Superior temporal gyrus (tissue), 1 donor: ENCODE results near the gene FOS.

Source experiments
- DNase-seq: peaks from one replicate; pipeline ENCODE4 v3.0.0-alpha.2; 2016; ENCODE audit errors: extremely low spot score

FOS gene

DNA sequence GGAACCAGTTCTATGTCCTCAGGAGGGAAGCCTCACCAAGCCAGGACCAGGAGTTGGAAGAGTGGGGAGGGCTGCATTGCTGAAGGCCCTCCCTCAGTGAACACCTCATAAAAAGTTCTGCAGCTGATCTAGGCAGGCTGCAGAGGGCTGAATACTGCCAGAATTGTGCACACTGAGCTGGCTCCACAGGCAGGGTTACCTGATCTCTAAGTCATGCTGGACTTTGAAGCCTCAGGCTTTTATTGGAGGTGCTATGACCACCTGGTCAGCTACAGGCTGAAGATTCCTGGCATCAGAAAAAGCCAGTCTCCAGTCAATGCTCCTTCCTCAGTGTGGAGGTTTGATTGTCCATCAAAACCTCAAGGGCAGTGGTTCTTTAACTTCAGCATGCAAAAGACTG is 39.7 kb downstream of the FOS start:
- no peak for DNase-seq

DNA sequence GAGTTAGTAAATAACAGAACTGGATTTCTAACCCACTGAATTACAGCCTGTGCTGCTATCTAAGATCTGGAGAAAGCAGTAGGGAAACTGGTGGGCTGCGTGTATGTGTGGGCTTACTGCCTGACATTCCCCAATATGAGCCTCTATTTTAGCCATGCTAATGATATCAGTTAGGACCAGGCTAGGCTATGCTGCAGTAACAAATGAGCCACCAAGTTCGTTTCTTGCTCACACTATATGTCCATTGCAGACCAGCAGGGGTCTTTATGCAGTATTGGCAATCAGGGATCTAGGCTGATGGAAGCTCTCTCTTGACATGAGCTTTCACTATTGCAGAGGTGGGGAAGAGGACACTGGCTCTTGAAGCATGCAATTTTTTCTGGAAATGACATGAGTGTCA is 40.4 kb downstream of the FOS start:
- DNase-seq: no peak

DNA sequence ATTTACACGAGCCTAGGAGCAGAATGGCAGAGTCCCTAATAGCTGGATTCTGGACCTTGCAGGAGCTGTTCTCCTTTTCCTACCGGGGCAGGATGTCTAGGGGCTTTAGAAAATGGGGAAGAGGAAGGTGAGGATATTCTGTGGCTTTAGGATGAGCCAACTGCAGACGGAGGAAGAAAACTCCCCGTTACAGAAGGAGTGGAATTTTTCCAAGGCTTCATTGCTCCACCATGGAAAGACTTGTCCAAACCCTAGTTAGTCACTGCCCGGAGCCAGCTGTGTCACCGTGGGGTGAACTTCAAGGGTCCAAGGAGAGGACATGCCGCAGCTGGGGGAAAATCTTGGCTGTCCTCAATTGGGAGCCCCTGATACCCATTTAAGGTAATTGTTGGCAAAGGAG is 41.6 kb downstream of the FOS start:
- DNase-seq: no peak

DNA sequence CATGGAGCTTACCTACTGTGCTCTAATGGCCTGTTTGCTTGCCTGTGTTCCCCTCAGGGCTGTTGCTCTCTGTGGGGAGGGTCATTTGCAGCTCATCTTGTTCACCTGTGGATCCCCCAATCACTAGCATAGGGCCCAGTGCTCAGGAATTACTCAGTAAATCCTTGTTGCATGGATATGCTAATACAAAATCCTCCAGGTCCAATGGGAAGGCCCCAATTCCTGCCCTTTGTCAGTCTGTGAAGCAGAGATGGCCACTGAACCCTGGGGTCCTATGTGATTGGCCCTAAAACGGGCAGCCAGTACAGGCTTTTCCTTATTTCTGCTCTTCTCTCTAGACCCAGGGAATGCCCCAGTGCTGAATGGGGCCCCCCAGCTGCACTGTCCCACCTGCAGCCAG is 44.1 kb downstream of the FOS start:
- no peak for DNase-seq

DNA sequence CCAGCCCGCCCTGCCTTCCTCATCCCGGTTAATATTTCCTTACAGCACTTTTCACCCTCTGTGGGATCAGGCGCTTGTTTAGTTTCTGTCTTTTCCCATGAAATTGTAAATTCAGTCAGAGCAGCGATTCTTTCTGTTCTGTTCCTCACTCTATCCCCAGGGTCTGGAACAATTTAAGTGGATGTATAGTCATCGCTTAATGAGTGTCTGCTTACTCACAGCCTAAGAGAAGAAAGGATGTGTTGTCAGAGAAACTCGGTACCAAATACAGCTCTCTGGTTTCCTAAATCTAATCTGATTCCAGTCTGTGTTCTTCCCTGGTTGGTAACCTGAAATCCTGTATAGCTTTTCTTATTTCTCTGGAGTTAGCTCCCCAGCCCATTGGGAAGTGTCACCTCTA is 44.9 kb downstream of the FOS start:
- DNase-seq: no peak

DNA sequence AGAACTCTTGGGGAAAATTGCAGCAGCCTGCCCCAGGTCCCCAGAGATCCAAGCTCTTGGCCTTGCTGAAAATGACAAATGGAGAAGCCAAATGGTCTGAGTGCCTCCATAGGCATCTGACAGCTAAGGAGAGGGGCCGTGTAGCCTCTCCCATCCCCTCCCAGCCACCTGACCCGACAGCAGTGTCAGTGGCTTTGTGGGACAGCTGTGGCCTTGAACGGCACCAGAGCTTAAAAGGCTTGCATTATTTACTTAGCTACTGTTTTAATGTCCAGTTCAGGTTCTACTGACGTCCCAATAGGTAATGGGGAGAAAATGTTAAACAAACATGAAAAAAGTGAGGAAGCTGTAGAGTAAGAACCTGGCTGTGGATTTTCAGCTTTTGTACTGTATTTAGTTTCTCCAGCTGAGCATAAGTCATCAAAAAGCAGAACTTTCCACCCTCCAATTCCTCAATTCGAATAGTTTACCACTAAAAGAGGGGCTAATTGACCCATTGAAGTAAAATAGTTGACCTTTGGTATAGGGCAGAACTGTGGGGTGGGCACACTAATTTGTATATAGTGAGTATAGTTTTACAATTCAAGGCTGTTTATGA is 50.0 kb downstream of the FOS start:
- no peak for DNase-seq

DNA sequence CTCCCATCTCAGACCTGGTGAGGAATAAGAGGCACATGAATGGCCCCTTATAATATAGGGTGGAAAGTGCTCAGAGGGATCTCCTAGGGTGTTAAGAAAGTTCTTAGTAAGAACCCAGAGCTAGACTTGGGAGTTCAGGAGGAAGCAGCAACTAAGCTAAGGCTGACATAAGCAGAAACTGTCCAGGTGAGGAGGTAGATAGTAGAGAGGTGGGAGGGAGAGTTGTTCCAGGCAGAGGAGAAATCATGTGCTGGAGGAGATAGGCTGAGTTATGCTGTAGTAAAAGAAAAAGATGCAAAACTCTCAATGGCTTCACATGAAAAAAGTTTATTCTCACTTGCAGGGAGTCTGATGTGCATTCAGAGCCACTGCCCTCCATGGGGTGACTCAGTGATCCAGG is 50.7 kb downstream of the FOS start:
- DNase-seq: no peak

DNA sequence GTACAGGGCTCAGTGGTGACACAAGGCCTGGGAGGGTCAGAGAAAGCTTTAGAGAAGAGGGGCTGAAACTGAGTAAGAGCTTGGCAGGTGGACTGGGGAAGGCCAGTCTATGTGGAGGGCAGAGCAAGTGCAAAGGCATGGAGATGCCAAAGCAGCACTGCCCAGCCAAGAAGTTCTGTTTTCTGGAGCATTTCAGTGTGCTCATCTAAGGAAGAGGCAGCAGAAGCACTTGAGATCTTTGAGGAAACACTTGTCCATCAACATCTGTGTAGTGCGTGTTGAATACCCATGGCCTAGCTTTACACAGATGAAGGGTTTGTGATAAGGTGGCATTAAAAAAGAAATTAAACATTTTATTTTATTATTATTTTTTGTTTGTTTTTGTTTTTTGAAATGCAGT is 52.8 kb downstream of the FOS start:
- DNase-seq: no peak
